ENCODE data around the gene CRTC1. TPM values are rescaled to one million over a fixed set of nuclear protein-coding genes. Genes with fewer than 3 reads are reported as not detected.

CRTC1 gene
- total RNA-seq, 1 donor from 2014 or later = 14.6 TPM

DNA sequence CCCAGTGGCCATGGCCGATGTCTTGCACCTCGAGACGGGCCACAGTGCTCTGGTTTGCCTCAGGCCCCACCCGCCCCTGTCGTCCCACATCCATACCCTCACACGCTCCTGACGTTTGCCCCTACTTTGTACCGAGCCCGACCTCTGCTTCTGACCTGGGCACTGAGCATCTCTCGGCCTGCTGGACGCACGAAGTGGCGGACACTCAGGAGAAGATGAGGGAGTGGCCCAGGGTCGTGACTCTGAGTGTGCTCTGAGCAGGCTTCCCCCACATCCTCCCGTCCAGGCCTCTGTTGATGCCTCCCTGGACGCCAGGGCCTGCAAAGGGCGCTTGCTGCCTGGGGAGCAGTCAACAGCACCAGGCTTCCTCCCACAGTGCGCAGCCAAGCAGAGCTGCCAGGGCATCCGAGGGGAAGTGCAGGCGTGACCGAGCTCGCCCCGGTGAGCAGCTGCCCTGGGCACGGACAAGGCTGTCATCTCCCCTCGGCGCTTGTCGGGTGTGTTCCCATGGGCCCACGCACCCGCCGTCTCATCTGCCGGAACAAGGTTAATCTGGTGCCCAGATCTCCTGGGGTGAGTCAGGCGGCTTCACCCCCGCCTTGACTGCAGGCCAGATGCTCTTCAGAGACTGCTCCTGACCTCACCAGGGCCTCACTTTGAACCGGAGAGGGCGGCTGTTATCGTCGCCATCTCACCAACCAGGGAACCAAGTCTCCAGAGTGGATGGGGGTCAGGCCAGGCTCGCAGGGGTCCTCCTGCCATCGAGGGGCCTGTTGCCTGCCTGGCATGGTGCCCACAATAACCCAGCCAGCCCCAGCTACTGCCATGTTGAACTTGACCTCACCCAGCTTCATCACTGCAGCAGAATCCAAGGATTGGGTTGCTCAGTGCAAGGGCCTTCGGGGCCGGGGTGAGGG, 80.5 kb downstream of the CRTC1 start:
- Mint-ChIP-seq H3K36me3 (ENCODE audit: low read depth) (peaks cover 1% of the 10 kb centered on the region), H3K27me3 (ENCODE audit: low read depth) (no peaks in the 10 kb centered on the region), H3K9me3 (ENCODE audit: low read depth) (no peaks in the 10 kb centered on the region), H3K4me3 (ENCODE audit: unreplicated experiment) (no peak overlapping the region), H3K4me1 (ENCODE audit: low read depth) (peaks cover 18% of the 10 kb centered on the region), H3K27ac (ENCODE audit: unreplicated experiment) (no peak overlapping the region)
- TF ChIP-seq CTCF (IDR thresholded peaks at IDR 0.05) = no peak
- DNase-seq (ENCODE audit: low spot score) = no peak

GRCh38 chr19:18764591-18765051, 81.1 kb downstream of the CRTC1 start:
- no peak for DNase-seq (ENCODE audit: low spot score)
- Mint-ChIP-seq H3K27me3 (ENCODE audit: low read depth) (no peaks in the 10 kb centered on the region), H3K4me1 (ENCODE audit: low read depth) (peaks cover 18% of the 10 kb centered on the region), H3K36me3 (ENCODE audit: low read depth) (no peaks in the 10 kb centered on the region), H3K4me3 (ENCODE audit: unreplicated experiment) (no peak overlapping the region), H3K9me3 (ENCODE audit: low read depth) (no peaks in the 10 kb centered on the region), H3K27ac (ENCODE audit: unreplicated experiment) (no peak overlapping the region)
- no peak for TF ChIP-seq CTCF (IDR thresholded peaks at IDR 0.05)

DNA sequence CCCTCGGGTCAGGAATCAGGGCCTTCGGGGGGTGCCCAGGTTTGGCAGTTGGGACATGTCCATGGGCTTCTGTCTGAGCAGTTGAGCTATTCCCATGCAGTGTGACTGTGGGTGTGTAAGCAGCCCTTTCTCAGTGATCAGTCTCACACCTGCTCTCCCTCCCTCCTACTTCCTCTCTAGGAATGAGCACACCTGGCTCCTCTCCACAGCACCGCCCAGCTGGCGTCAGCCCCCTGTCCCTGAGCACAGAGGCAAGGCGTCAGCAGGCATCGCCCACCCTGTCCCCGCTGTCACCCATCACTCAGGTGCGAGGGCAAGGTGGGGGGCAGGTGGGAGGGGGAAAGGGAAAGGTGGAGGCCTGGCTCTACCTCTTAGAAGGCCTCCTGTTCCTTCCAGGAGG, 81.7 kb downstream of the CRTC1 start:
- DNase-seq (ENCODE audit: low spot score) = no peak
- Mint-ChIP-seq H3K27ac (ENCODE audit: unreplicated experiment) (no peak overlapping the region), H3K36me3 (ENCODE audit: low read depth) (no peaks in the 10 kb centered on the region), H3K9me3 (ENCODE audit: low read depth) (no peaks in the 10 kb centered on the region), H3K27me3 (ENCODE audit: low read depth) (no peaks in the 10 kb centered on the region), H3K4me1 (ENCODE audit: low read depth) (peaks cover 18% of the 10 kb centered on the region), H3K4me3 (ENCODE audit: unreplicated experiment) (no peak overlapping the region)
- no peak for TF ChIP-seq CTCF (IDR thresholded peaks at IDR 0.05)

DNA sequence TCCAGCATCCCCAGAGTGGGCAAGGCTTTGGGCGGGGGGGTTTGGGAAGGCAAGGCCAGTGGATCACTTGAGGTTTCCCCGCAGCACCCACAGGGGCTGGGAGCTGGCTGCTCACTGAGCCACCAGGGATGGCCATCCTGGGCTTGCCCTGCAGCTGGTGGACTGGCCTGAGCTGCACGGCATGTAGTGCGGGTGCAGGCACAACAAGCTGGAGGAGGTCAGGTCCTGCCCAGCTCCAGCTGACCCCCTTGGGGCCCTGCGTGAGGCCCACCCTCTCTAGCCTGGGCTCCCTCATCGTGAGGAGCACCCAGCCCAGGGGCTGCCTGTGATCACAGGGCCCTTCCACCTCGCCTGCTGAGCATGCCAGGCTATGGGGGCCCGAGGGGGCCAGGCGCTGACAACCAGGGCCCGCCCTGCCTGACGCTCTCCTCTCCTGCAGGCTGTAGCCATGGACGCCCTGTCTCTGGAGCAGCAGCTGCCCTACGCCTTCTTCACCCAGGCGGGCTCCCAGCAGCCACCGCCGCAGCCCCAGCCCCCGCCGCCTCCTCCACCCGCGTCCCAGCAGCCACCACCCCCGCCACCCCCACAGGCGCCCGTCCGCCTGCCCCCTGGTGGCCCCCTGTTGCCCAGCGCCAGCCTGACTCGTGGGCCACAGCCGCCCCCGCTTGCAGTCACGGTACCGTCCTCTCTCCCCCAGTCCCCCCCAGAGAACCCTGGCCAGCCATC, 84.7 kb downstream of the CRTC1 start:
- no peak for DNase-seq (ENCODE audit: low spot score)
- H3K36me3 Mint-ChIP-seq (ENCODE audit: low read depth) = no peaks in the 10 kb centered on the region
- H3K9me3 Mint-ChIP-seq (ENCODE audit: low read depth) = no peaks in the 10 kb centered on the region
- H3K27me3 Mint-ChIP-seq (ENCODE audit: low read depth) = no peaks in the 10 kb centered on the region
- TF ChIP-seq CTCF (IDR thresholded peaks at IDR 0.05) = peak; percentile 38
- H3K4me1 Mint-ChIP-seq (ENCODE audit: low read depth) = peaks cover 11% of the 10 kb centered on the region
- no peak overlapping the region for H3K4me3 Mint-ChIP-seq (ENCODE audit: unreplicated experiment)
- H3K27ac Mint-ChIP-seq (ENCODE audit: unreplicated experiment) = no peak overlapping the region
